Sigmoid colon (tissue), 7 donors: ENCODE results near the gene ORAI3. TPM values are rescaled to one million over a fixed set of nuclear protein-coding genes. Genes with fewer than 3 reads are reported as not detected.

Experiments
- DNase-seq: peaks from one replicate; pipeline ENCODE4 v3.0.0-alpha.2; 2019
- H3K27ac ChIP-seq, 4 donors: fragments of 200-600 bp; sonication (generic); one replicate each; pipeline ENCODE4 v1.5.1; 2016 to 2019; ENCODE audit warnings: mild to moderate bottlenecking in 1 of 4
- H3K27me3 ChIP-seq, 3 donors: fragments of 200-600 bp; sonication (generic); one replicate each; pipeline ENCODE4 v1.5.1; 2019; ENCODE audit warnings: mild to moderate bottlenecking in 1 of 3
- H3K36me3 ChIP-seq, 4 donors: fragments of 200-600 bp; sonication (generic); one replicate each; pipeline ENCODE4 v1.5.1; 2016 to 2019
- H3K4me1 ChIP-seq, 4 donors: fragments of 200-600 bp; sonication (generic); one replicate each; pipeline ENCODE4 v1.5.1; 2017 to 2019
- H3K4me3 ChIP-seq, 4 donors: fragments of 200-600 bp; sonication (generic); one replicate each; pipeline ENCODE4 v1.5.1; 2017 to 2019; ENCODE audit warnings: mild to moderate bottlenecking in 2 of 4, moderate library complexity in 1 of 4
- H3K9me3 ChIP-seq, 4 donors: fragments of 200-600 bp in 3 of 4; sonication (generic) in 3 of 4; one replicate each; pipeline versions ENCODE4 v1.5.1 to v1.6.1; 2013 to 2019
- CTCF ChIP-seq, 4 experiments: fragments of 450-650 bp in 3 of 4; fragments of 200-600 bp in 1 of 4; IDR thresholded peaks; one replicate each; pipeline ENCODE4 v1.5.1; 2016 to 2019; ENCODE audit warnings: antibody characterized with exemption in 4 of 4, mild to moderate bottlenecking in 3 of 4, moderate library complexity in 2 of 4
- EP300 ChIP-seq, 4 donors: sonication (generic); formaldehyde crosslinking; IDR thresholded peaks; one replicate each; pipeline ENCODE4 v1.6.1; 2017; ENCODE audit warnings: antibody characterized with exemption in 4 of 4
- POLR2A ChIP-seq, 2 donors: fragments of 450-650 bp; IDR thresholded peaks; one replicate each; pipeline ENCODE4 v1.6.1; 2016; ENCODE audit warnings: antibody characterized with exemption in 2 of 2, mild to moderate bottlenecking in 2 of 2, moderate library complexity in 2 of 2
- POLR2AphosphoS5 ChIP-seq, 4 donors: sonication (generic); formaldehyde crosslinking; IDR thresholded peaks; one replicate each; pipeline ENCODE4 v1.6.1; 2017; ENCODE audit warnings: antibody characterized with exemption in 4 of 4
- WGBS, 2 donors: extraction: QIAGEN DNeasy Blood & Tissue Kit; methylation state at CpG; one replicate each; pipeline ENCODE4 v1.1.7; 2013; 5-methylcytosine and 5-hydroxymethylcytosine counted together
- intact Hi-C: fragments of 100-400 bp; cut with DNase I; formaldehyde crosslinking; loops from one replicate; pipeline ENCODE4 v1.15.1; 2023
- polyA plus RNA-seq, 3 donors: library from polyadenylated mRNA; stranded (reverse); fragments of 200-250 nt; gene quantifications; one replicate each; pipeline ENCODE4 v1.2.3, GENCODE V29; 2013
- total RNA-seq, 4 donors: library from RNA; depleted of rRNA; stranded (reverse); fragments of >200 nt; gene quantifications; one replicate each; pipeline ENCODE4 v1.1.0, GENCODE V29; 2016
- donor health status: healthy with polysubstance abuse.
- donor health status: Bipolar disorder and iron deficiency.
- donor health status: healthy.

The ORAI3 gene
- total and polyA plus RNA-seq, 7 donors, result 8.6 to 43.3 (median 33.3) TPM

- peak; percentile 95 for DNase-seq
- Histone ChIP-seq H3K36me3 (no peaks in the 10 kb centered on the region), H3K4me1 (peaks cover 0 to 59% (median 53%) of the 10 kb centered on the region in 4 donors), H3K27me3 (no peaks in the 10 kb centered on the region), H3K9me3 (no peaks in the 10 kb centered on the region), H3K27ac (peak overlapping the region; percentile 86 to 98 (median 93)), H3K4me3 (no peak overlapping the region)
- 61% methylated on average over 3 of the region's 3 CpGs for WGBS, 2 donors
- intact Hi-C loops, result loop anchor here (10.0 kb wide), 1 partner anchor 503 kb away; the partner anchor contains the start of gene ARMC5
- TF ChIP-seq EP300 (IDR thresholded peaks at IDR 0.05) (no peak), POLR2A (IDR thresholded peaks at IDR 0.05) (no peak), POLR2AphosphoS5 (IDR thresholded peaks at IDR 0.05) (peak; percentile 9 to 63 (median 42)), CTCF (IDR thresholded peaks at IDR 0.05) (no peak)
Measured at GRCh38 chr16:30951750-30952149, 2.9 kb downstream of the ORAI3 start.

GRCh38 chr16:30953111-30953510, 4.2 kb downstream of the ORAI3 start:
- Histone ChIP-seq H3K4me3 (no peak overlapping the region), H3K27me3 (no peaks in the 10 kb centered on the region), H3K36me3 (no peaks in the 10 kb centered on the region), H3K4me1 (peaks cover 0 to 57% (median 50%) of the 10 kb centered on the region in 4 donors), H3K27ac (peak overlapping the region; percentile 24 to 94 (median 74)), H3K9me3 (no peaks in the 10 kb centered on the region)
- 82 to 88% methylated on average over 9 of the region's 9 CpGs for WGBS, 2 donors
- DNase-seq, result no peak
- TF ChIP-seq CTCF (IDR thresholded peaks at IDR 0.05), result no peak
- TF ChIP-seq POLR2A (IDR thresholded peaks at IDR 0.05), result no peak
- no peak for TF ChIP-seq EP300 (IDR thresholded peaks at IDR 0.05)
- no peak for TF ChIP-seq POLR2AphosphoS5 (IDR thresholded peaks at IDR 0.05)
- intact Hi-C loops, result loop anchor here (10.0 kb wide), 1 partner anchor 502 kb away; the partner anchor contains the start of gene ARMC5

DNA sequence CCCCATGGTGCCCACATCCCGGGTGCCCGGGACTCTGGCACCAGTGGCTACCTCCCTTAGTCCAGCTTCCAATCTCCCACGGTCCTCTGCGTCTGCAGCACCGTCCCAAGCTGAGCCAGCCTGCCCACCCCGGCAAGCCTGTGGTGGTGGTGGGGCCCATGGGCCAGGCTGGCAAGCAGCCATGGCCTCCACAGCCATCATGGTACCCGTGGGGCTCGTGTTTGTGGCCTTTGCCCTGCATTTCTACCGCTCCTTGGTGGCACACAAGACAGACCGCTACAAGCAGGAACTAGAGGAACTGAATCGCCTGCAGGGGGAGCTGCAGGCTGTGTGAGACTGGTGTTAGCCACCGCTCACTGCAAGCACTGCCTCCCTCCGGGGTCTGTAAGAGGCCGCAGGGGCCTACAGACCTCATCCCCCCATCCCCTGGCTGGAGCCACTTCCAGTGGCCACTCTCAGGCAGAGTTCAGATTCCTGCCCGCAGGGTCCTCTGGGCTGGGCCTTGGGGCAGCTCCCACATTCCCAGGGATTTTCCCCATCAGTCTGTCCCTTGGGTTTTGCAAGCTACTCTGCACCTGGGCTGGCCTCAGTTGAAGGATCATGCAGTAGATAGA, 4.8 kb downstream of the ORAI3 start:
- TF ChIP-seq POLR2A (IDR thresholded peaks at IDR 0.05), result no peak
- TF ChIP-seq CTCF (IDR thresholded peaks at IDR 0.05), result peak in 3 of 4 experiments; percentile 37 to 66 (median 56)
- intact Hi-C loops, result loop anchor here (10.0 kb wide), 1 partner anchor 501 kb away; the partner anchor contains the start of gene ARMC5
- no peaks in the 10 kb centered on the region for H3K9me3 ChIP-seq
- 31 to 46% methylated on average over 15 of the region's 15 CpGs for WGBS, 2 donors
- H3K27me3 ChIP-seq, result no peaks in the 10 kb centered on the region
- peaks cover 0 to 61% (median 51%) of the 10 kb centered on the region in 4 donors for H3K4me1 ChIP-seq
- peak overlapping the region; percentile 24 to 56 (median 36) for H3K27ac ChIP-seq
- H3K36me3 ChIP-seq, result no peaks in the 10 kb centered on the region
- DNase-seq, result peak; percentile 76
- H3K4me3 ChIP-seq, result no peak overlapping the region

- no peak for DNase-seq
- H3K27ac ChIP-seq, result no peak overlapping the region
- TF ChIP-seq POLR2A (IDR thresholded peaks at IDR 0.05) (no peak), CTCF (IDR thresholded peaks at IDR 0.05) (no peak), POLR2AphosphoS5 (IDR thresholded peaks at IDR 0.05) (no peak), EP300 (IDR thresholded peaks at IDR 0.05) (no peak)
- 50 to 85% methylated on average over 8 of the region's 8 CpGs for whole genome bisulfite sequencing, 2 donors
- H3K4me3 ChIP-seq, result no peak overlapping the region
- intact Hi-C loops, result loop anchor here (10.0 kb wide), 1 partner anchor 500 kb away; the partner anchor contains the start of gene ARMC5
- H3K4me1 ChIP-seq, result peaks cover 0 to 65% (median 51%) of the 10 kb centered on the region in 4 donors
- no peaks in the 10 kb centered on the region for H3K9me3 ChIP-seq
- H3K27me3 ChIP-seq, result no peaks in the 10 kb centered on the region
- H3K36me3 ChIP-seq, result peaks cover 3 to 12% (median 4%) of the 10 kb centered on the region in 4 donors
Measured at GRCh38 chr16:30954993-30955392, 6.1 kb downstream of the ORAI3 start.
